AG04449 (cell line): ENCODE data around the gene THUMPD1.
"Not testable (repeated sequence)": the region's sequence is repeated elsewhere in the genome, so short reads cannot be mapped to it uniquely, and the experiment has no call there.

Experiments used
- CTCF ChIA-PET: fragments of 350-600 bp; formaldehyde crosslinking; extraction: SDS; loops from one replicate; lab custom pipeline; 2021; ENCODE audit warnings: antibody characterized with exemption; lab: Yijun Ruan, JAX
- POLR2A ChIA-PET: fragments of 400-600, 350-600 bp; formaldehyde crosslinking; extraction: SDS; loops from one replicate; lab custom pipeline; 2020; ENCODE audit warnings: antibody characterized with exemption, inconsistent platforms; lab: Yijun Ruan, JAX
- DNase-seq: peaks from one replicate; pipeline ENCODE4 v3.0.0-alpha.2; 2010; ENCODE audit warnings: low read depth, low spot score
- H3K4me3 ChIP-seq: 2 replicates; pipeline ENCODE4 v1.5.1; 2011; ENCODE audit warnings: low read depth, mild to moderate bottlenecking, control low read depth, low read length
- CTCF ChIP-seq: IDR thresholded peaks from one replicate; pipeline ENCODE4 v1.5.1; 2011; ENCODE audit warnings: mild to moderate bottlenecking, moderate library complexity, low read length, control low read depth, inconsistent platforms; ENCODE audit not compliant: insufficient read depth; ENCODE audit errors: missing control alignments

Gene THUMPD1

GRCh38 chr16:20707461-20707860, 34.2 kb downstream of the THUMPD1 start:
- ChIA-PET POLR2A (no interaction called here), CTCF (no interaction called here)
- no peak for DNase-seq
- TF ChIP-seq CTCF = no peak
- H3K4me3 ChIP-seq = no peak overlapping the region

- H3K4me3 ChIP-seq, CTCF ChIA-PET, POLR2A ChIA-PET, DNase-seq: not testable (repeated sequence)
These were observed 35.6 kb downstream of the THUMPD1 start for GRCh38 chr16:20705972-20706371.

DNA sequence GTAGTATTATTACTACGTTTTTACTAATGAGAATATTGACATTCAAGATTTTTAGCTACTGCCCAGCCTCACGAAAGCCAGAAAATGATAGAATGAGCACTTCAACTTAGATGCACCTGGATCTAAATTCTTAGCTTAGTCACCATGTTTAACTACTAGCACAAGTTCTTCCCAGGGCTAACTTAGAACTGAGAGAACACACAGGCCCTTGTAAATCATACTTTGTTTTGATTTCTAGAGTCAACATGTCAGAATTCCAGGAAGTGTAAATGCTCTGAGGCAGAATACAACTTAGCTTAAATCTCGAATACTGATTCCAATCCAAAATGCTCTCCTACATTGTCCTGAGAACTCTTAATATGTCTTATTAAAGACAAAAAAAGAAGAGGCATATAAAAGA, 37.3 kb downstream of the THUMPD1 start:
- no peak for TF ChIP-seq CTCF
- DNase-seq = no peak
- H3K4me3 ChIP-seq = no peak overlapping the region
- ChIA-PET POLR2A (no interaction called here), CTCF (no interaction called here)

DNA sequence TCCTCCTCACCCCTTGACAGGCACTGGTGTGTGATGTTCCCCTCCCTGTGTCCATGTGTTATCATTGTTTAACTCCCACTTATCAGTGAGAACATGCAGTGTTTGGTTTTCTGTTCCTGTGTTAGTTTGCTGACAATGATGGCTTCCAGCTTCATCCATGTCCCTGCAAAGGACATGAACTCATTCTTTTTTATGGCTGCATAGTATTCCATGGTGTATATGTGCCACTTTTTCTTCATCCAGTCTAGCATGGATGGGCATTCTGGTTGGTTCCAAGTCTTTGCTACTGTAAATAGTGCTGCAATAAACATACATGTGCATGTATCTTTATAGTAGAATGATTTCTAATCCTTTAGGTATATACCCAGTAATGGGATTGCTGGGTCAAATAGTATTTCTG, 39.9 kb downstream of the THUMPD1 start:
- H3K4me3 ChIP-seq, DNase-seq, POLR2A ChIA-PET: not testable (repeated sequence)
- CTCF ChIA-PET = interaction anchor here (0.7 kb wide), 1 partner anchor 8 kb away, joined by 3 read pairs; no protein-coding TSS in a partner anchor

GRCh38 chr16:20696618-20697017, 45.0 kb downstream of the THUMPD1 start:
- no peak overlapping the region for H3K4me3 ChIP-seq
- TF ChIP-seq CTCF = no peak
- no peak for DNase-seq
- ChIA-PET POLR2A (no interaction called here), CTCF (no interaction called here)

GRCh38 chr16:20695024-20695423, 46.6 kb downstream of the THUMPD1 start:
- POLR2A ChIA-PET = no interaction called here

GRCh38 chr16:20694096-20694495, 47.5 kb downstream of the THUMPD1 start:
- H3K4me3 ChIP-seq, DNase-seq, POLR2A ChIA-PET, CTCF ChIA-PET: not testable (repeated sequence)

More at GRCh38 chr16:20695024-20695423, 46.6 kb downstream of the THUMPD1 start:
- no peak for DNase-seq
- no peak for TF ChIP-seq CTCF
- H3K4me3 ChIP-seq = no peak overlapping the region
- CTCF ChIA-PET = no interaction called here

DNA sequence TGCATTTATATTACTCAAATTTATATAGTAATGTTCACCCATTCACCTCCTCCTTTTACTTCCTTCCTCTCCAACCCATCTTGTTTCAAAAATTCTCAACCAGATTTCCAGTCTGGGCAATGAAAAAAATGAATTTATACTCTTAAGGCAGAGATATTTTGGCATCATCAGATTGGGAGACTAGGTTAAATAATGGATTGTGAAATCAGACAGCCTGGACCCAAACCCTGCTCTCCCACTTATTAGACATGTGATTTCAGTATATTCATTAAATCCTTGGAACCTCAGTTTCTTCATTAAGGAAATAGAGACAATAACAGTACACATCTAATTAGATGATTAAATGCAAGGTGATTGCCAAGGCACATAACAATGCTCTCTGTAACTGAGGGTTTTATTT, 52.0 kb downstream of the THUMPD1 start:
- POLR2A ChIA-PET = no interaction called here

More for the DNA sequence above, 52.0 kb downstream of the THUMPD1 start:
- no peak for TF ChIP-seq CTCF
- no peak overlapping the region for H3K4me3 ChIP-seq
- DNase-seq = no peak
- CTCF ChIA-PET = no interaction called here
